Liver (tissue), 9 donors: ENCODE results near the gene TAS1R1. TPM values are rescaled to one million over a fixed set of nuclear protein-coding genes. Genes with fewer than 3 reads are reported as not detected.

ENCODE experiments used
- DNase-seq: peaks from one replicate; pipeline ENCODE4 v3.0.0-alpha.2; 2017; ENCODE audit warnings: low spot score
- H3K27ac ChIP-seq, 2 donors: one replicate each; pipeline ENCODE4 v1.7.0; 2013; ENCODE audit warnings: inconsistent platforms in 2 of 2, low read length in 2 of 2, control low read depth in 1 of 2, low read depth in 1 of 2, mild to moderate bottlenecking in 1 of 2
- H3K27me3 ChIP-seq, 4 donors: one replicate each; pipeline versions ENCODE4 v1.6.1 to v1.7.0; 2013; ENCODE audit warnings: low read length in 3 of 4, inconsistent platforms in 1 of 4, mild to moderate bottlenecking in 1 of 4, moderate library complexity in 1 of 4; ENCODE audit not compliant: control insufficient read depth in 4 of 4, insufficient read depth in 4 of 4
- H3K36me3 ChIP-seq, 4 donors: one replicate each; pipeline versions ENCODE4 v1.6.1 to v1.7.0; 2013; ENCODE audit warnings: low read length in 3 of 4, mild to moderate bottlenecking in 3 of 4, low read depth in 1 of 4, moderate library complexity in 1 of 4; ENCODE audit not compliant: control insufficient read depth in 4 of 4, insufficient read depth in 3 of 4
- H3K4me1 ChIP-seq, 4 donors: one replicate each; pipeline versions ENCODE4 v1.6.1 to v1.7.0; 2013; ENCODE audit warnings: low read length in 3 of 4, mild to moderate bottlenecking in 3 of 4, moderate library complexity in 1 of 4; ENCODE audit not compliant: control insufficient read depth in 4 of 4, insufficient read depth in 4 of 4
- H3K4me3 ChIP-seq, 3 donors: one replicate each; pipeline versions ENCODE4 v1.6.1 to v1.7.0; 2013; ENCODE audit warnings: low read length in 3 of 3, control low read depth in 1 of 3, low read depth in 1 of 3, mild to moderate bottlenecking in 1 of 3
- H3K9ac ChIP-seq, 2 donors: one replicate each; pipeline ENCODE4 v1.7.0; 2013; ENCODE audit warnings: low read length in 2 of 2, mild to moderate bottlenecking in 2 of 2, moderate library complexity in 2 of 2, control low read depth in 1 of 2, low read depth in 1 of 2
- H3K9me3 ChIP-seq, 4 donors: one replicate each; pipeline versions ENCODE4 v1.6.1 to v1.7.0; 2013; ENCODE audit warnings: low read length in 3 of 4; ENCODE audit not compliant: control insufficient read depth in 4 of 4
- FOXA1 ChIP-seq: IDR thresholded peaks from 2 replicates; pipeline ENCODE4 v1.6.1; 2016; ENCODE audit warnings: antibody characterized with exemption
- JUND ChIP-seq, 2 donors: IDR thresholded peaks; 2 replicates each; pipeline ENCODE4 v1.6.1; 2016; ENCODE audit warnings: antibody characterized with exemption in 2 of 2
- NR2F2 ChIP-seq: IDR thresholded peaks from 2 replicates; pipeline ENCODE4 v1.6.1; 2016; ENCODE audit warnings: antibody characterized with exemption
- RAD21 ChIP-seq, 2 donors: IDR thresholded peaks; 2 replicates each; pipeline ENCODE4 v1.6.1; 2016; ENCODE audit warnings: antibody characterized with exemption in 2 of 2, mild to moderate bottlenecking in 2 of 2
- SP1 ChIP-seq: IDR thresholded peaks from 2 replicates; pipeline ENCODE4 v1.6.1; 2018; ENCODE audit warnings: antibody characterized with exemption, mild to moderate bottlenecking
- WGBS: extraction: QIAGEN DNeasy Blood & Tissue Kit; methylation state at CpG from one replicate; pipeline ENCODE4 v1.1.7; 2013; 5-methylcytosine and 5-hydroxymethylcytosine counted together
- polyA plus RNA-seq, 2 donors: library from polyadenylated mRNA; stranded (reverse) in 1 of 2; unstranded in 1 of 2; fragments of 200-250 nt in 1 of 2; fragments of >200 nt in 1 of 2; fragmentation: Nextera tagmentation in 1 of 2; extraction: Ambion mirVana in 1 of 2; gene quantifications; one replicate each; pipeline versions ENCODE4 v1.2.1 to v1.2.3, GENCODE V29; 2013 to 2015
- total RNA-seq, 2 donors: library from RNA; depleted of rRNA; stranded (reverse); fragments of >200 nt; gene quantifications; one replicate each; pipeline ENCODE4 v1.2.3, GENCODE V29; 2014
- TF ChIP-seq, protein P1 (sequence below): IDR thresholded peaks from 2 replicates; pipeline ENCODE4 v1.6.1; 2016; ENCODE audit warnings: antibody characterized with exemption, mild to moderate bottlenecking
- TF ChIP-seq, protein P2 (sequence below): IDR thresholded peaks from 2 replicates; pipeline ENCODE4 v1.6.1; 2016; ENCODE audit warnings: antibody characterized with exemption
- donor health status: healthy.
- donor health status: healthy.
- donor health status: healthy.
- donor health status: healthy.
- donor health status: healthy.

The TAS1R1 gene
- total RNA-seq, result not detected
- polyA plus RNA-seq, result not detected

GRCh38 chr1:6554907-6555778 is at the start of gene TAS1R1:
TSS of gene TAS1R1 (plus strand) at chr1:6555307. CDS start at chr1:6555374, 67 bp downstream.
- H3K27ac ChIP-seq, result peak within 1 kb of the TSS; percentile 57 to 64

DNA sequence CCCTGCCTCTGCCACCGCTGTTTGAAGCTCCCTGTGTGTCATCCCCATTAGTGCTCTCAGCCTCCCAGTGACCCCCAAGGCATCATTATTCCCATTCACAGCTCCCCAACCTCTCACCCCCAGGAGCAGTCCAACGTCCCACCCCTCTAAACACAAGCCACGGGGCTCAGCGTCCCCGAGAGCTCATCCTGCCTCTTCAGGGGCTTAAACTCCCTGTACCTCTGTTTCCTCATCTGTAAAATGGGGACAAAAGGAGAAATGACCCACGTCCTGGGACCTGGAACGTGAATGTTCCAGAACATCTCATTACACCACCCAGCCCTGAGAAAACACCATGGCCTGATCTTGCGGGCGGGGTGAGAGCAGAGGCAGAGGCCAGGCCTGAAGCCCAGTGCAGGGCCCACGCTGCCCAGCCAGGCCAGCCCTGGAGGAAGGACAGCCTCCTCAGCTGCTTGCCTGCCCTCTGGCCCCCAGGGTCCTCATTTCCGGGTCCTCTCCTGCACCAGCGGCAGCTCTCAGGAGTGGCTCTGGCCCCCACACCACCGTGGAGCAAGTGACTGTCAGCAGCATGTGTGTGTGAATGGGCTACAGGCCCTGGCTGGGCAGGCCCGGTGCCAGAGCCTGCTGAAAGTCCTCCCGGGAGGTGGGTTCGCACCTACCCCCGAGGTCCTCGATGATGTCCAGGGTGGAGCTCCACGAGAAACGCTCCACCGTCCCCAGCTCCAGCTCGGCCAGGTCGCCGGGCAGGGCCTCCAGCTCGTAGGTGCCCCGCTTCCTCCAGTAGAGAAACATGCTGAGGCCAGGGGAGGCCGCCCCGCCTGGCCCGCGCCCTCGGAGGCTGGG is 49.5 kb upstream of the TAS1R1 start:
- H3K4me3 ChIP-seq, result no peak overlapping the region
- no peak overlapping the region for H3K9ac ChIP-seq
- H3K9me3 ChIP-seq, result no peaks in the 10 kb centered on the region
- no peaks in the 10 kb centered on the region for H3K27me3 ChIP-seq
- TF ChIP-seq RAD21 (IDR thresholded peaks at IDR 0.05) (no peak), SP1 (no peak), FOXA1 (no peak), JUND (IDR thresholded peaks at IDR 0.05) (no peak)
- TF ChIP-seq, protein P1, sequence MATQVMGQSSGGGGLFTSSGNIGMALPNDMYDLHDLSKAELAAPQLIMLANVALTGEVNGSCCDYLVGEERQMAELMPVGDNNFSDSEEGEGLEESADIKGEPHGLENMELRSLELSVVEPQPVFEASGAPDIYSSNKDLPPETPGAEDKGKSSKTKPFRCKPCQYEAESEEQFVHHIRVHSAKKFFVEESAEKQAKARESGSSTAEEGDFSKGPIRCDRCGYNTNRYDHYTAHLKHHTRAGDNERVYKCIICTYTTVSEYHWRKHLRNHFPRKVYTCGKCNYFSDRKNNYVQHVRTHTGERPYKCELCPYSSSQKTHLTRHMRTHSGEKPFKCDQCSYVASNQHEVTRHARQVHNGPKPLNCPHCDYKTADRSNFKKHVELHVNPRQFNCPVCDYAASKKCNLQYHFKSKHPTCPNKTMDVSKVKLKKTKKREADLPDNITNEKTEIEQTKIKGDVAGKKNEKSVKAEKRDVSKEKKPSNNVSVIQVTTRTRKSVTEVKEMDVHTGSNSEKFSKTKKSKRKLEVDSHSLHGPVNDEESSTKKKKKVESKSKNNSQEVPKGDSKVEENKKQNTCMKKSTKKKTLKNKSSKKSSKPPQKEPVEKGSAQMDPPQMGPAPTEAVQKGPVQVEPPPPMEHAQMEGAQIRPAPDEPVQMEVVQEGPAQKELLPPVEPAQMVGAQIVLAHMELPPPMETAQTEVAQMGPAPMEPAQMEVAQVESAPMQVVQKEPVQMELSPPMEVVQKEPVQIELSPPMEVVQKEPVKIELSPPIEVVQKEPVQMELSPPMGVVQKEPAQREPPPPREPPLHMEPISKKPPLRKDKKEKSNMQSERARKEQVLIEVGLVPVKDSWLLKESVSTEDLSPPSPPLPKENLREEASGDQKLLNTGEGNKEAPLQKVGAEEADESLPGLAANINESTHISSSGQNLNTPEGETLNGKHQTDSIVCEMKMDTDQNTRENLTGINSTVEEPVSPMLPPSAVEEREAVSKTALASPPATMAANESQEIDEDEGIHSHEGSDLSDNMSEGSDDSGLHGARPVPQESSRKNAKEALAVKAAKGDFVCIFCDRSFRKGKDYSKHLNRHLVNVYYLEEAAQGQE, result no peak
- TF ChIP-seq, protein P2, sequence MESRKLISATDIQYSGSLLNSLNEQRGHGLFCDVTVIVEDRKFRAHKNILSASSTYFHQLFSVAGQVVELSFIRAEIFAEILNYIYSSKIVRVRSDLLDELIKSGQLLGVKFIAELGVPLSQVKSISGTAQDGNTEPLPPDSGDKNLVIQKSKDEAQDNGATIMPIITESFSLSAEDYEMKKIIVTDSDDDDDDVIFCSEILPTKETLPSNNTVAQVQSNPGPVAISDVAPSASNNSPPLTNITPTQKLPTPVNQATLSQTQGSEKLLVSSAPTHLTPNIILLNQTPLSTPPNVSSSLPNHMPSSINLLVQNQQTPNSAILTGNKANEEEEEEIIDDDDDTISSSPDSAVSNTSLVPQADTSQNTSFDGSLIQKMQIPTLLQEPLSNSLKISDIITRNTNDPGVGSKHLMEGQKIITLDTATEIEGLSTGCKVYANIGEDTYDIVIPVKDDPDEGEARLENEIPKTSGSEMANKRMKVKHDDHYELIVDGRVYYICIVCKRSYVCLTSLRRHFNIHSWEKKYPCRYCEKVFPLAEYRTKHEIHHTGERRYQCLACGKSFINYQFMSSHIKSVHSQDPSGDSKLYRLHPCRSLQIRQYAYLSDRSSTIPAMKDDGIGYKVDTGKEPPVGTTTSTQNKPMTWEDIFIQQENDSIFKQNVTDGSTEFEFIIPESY, result no peak
- no peak overlapping the region for H3K27ac ChIP-seq
- WGBS, result 90% methylated on average over 31 of the region's 31 CpGs
- no peak for DNase-seq
- H3K36me3 ChIP-seq, result no peaks in the 10 kb centered on the region
- peaks cover 0 to 6% (median 0%) of the 10 kb centered on the region in 4 donors for H3K4me1 ChIP-seq

More at GRCh38 chr1:6554907-6555778, at the start of gene TAS1R1:
- WGBS, result 83% methylated on average over 19 of the region's 19 CpGs
- Histone ChIP-seq H3K36me3 (peaks cover 0 to 3% (median 2%) of the 10 kb centered on the region in 4 donors), H3K4me3 (peak within 1 kb of the TSS; percentile 89 to 97 (median 95)), H3K4me1 (peaks cover 4 to 17% (median 11%) of the 10 kb centered on the region in 4 donors), H3K9ac (peak within 1 kb of the TSS; percentile 77 to 88), H3K27me3 (no peaks in the 10 kb centered on the region), H3K9me3 (no peaks in the 10 kb centered on the region)
- DNase-seq, result no peak
- TF ChIP-seq, protein P1, result no peak
- TF ChIP-seq NR2F2, result no peak
